ENCODE data around the gene LTBP1.
"Not testable (repeated sequence)": the region's sequence is repeated elsewhere in the genome, so short reads cannot be mapped to it uniquely, and the experiment has no call there.

DNA sequence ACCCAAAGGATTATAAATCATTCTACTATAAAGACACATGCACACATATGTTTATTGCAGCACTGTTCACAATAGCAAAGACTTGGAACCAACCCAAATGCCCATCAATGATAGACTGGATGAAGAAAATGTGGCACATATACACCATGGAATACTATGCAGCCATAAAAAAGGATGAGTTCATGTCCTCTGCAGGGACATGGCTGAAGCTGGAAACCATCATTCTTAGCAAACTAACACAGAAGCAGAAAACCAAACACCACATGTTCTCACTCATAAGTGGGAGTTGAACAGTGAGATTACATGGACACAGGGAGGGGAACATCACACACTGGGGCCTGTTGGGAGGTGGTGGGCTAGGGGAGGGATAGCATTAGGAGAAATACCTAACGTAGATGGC lies 288.8 kb downstream of the LTBP1 start:
- TF ChIP-seq, protein P1, sequence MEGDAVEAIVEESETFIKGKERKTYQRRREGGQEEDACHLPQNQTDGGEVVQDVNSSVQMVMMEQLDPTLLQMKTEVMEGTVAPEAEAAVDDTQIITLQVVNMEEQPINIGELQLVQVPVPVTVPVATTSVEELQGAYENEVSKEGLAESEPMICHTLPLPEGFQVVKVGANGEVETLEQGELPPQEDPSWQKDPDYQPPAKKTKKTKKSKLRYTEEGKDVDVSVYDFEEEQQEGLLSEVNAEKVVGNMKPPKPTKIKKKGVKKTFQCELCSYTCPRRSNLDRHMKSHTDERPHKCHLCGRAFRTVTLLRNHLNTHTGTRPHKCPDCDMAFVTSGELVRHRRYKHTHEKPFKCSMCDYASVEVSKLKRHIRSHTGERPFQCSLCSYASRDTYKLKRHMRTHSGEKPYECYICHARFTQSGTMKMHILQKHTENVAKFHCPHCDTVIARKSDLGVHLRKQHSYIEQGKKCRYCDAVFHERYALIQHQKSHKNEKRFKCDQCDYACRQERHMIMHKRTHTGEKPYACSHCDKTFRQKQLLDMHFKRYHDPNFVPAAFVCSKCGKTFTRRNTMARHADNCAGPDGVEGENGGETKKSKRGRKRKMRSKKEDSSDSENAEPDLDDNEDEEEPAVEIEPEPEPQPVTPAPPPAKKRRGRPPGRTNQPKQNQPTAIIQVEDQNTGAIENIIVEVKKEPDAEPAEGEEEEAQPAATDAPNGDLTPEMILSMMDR (IDR thresholded peaks at IDR 0.05) = not testable (repeated sequence)
- TF ChIP-seq POLR2A, EP300 (IDR thresholded peaks at IDR 0.05): not testable (repeated sequence)

Measured in ovary (tissue), 3 donors.